GM12892 (cell line): Measurements from ENCODE around the gene EIF5A2.

Experiments
- POLR2A ChIP-seq: IDR thresholded peaks from 2 replicates; pipeline ENCODE4 v1.6.1; 2011; ENCODE audit warnings: low read depth, low read length, control low read depth
- POLR2AphosphoS5 ChIP-seq: IDR thresholded peaks from 2 replicates; pipeline ENCODE4 v1.6.1; 2011; ENCODE audit warnings: low read depth, low read length, control low read depth
- TAF1 ChIP-seq: IDR thresholded peaks from 2 replicates; pipeline ENCODE4 v1.6.1; 2011; ENCODE audit warnings: low read depth, mild to moderate bottlenecking, control low read depth, low read length, borderline replicate concordance

DNA sequence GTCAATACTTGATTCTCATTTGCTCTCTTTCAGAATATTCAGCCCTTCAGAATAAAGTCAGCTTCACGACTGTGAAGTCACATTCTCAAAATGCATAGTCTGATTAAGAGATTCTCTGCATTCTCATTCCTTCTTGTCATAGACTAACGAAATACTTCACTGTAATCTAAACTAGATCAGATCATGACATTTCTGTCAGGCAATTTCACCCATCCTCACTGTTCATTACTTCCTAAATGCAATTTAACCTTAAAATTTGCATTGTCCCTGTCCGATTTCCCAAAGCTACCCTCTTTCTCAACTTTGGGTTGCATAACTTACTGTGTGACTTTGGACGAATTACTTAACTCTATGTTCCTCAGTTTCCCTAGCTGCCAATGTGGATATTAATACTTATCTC is 44.6 kb downstream of the EIF5A2 start:
- no peak for TF ChIP-seq POLR2A
- TF ChIP-seq POLR2AphosphoS5, result no peak
- no peak for TF ChIP-seq TAF1
